Ovary (tissue), 9 donors: Measurements from ENCODE around the gene NR2E3. TPM values are rescaled to one million over a fixed set of nuclear protein-coding genes. Genes with fewer than 3 reads are reported as not detected.

ENCODE experiments used
- DNase-seq, 5 donors: peaks; one replicate each; pipeline ENCODE4 v3.0.0-alpha.2; 2019 to 2020
- H3K27ac ChIP-seq, 2 donors: fragments of 200-600 bp; one replicate each; pipeline versions ENCODE4 v1.5.1 to v1.8.0; 2019 to 2022
- H3K27me3 ChIP-seq: fragments of 200-600 bp; one replicate; pipeline ENCODE4 v1.8.0; 2022
- H3K36me3 ChIP-seq: fragments of 200-600 bp; sonication (generic); one replicate; pipeline ENCODE4 v1.5.1; 2019
- H3K4me1 ChIP-seq: one replicate; pipeline ENCODE4 v1.8.1; 2013; ENCODE audit warnings: mild to moderate bottlenecking, moderate library complexity; ENCODE audit not compliant: insufficient read depth
- H3K4me3 ChIP-seq: fragments of 200-600 bp; sonication (generic); one replicate; pipeline ENCODE4 v1.5.1; 2017
- H3K9me3 ChIP-seq, 2 donors: fragments of 200-600 bp in 1 of 2; sonication (generic) in 1 of 2; one replicate each; pipeline versions ENCODE4 v1.5.1 to v1.8.1; 2013 to 2019; ENCODE audit warnings: mild to moderate bottlenecking in 1 of 2, moderate library complexity in 1 of 2
- CTCF ChIP-seq, 3 donors: fragments of 450-650 bp in 2 of 3; fragments of 200-600 bp in 1 of 3; IDR thresholded peaks; one replicate each; pipeline versions ENCODE4 v1.5.1 to v1.8.0; 2016 to 2022; ENCODE audit warnings: antibody characterized with exemption in 3 of 3, mild to moderate bottlenecking in 1 of 3
- EP300 ChIP-seq: sonication (generic); formaldehyde crosslinking; IDR thresholded peaks from one replicate; pipeline ENCODE4 v1.6.1; 2017; ENCODE audit warnings: antibody characterized with exemption
- POLR2A ChIP-seq: fragments of 450-650 bp; IDR thresholded peaks from one replicate; pipeline ENCODE4 v1.6.1; 2017; ENCODE audit warnings: antibody characterized with exemption, mild to moderate bottlenecking, moderate library complexity
- WGBS, 3 donors: extraction: QIAGEN DNeasy Blood & Tissue Kit in 1 of 3; methylation state at CpG; one replicate each; pipeline versions ENCODE4 v1.1.5 to v1.1.7; 2013 to 2017; 5-methylcytosine and 5-hydroxymethylcytosine counted together
- intact Hi-C, 4 donors: fragments of 100-400 bp; cut with DNase I; formaldehyde crosslinking; loops; one replicate each; pipeline versions ENCODE4 v1.11.0 to v1.15.1; 2022 to 2023
- polyA plus RNA-seq, 2 donors: library from polyadenylated mRNA; stranded (reverse); fragments of 200-250 nt in 1 of 2; fragments of 350-450 nt in 1 of 2; fragmentation: Illumina TruSeq in 1 of 2; extraction: RNeasy Lipid Tissue Mini Kit (QIAGEN cat#74804) in 1 of 2; gene quantifications; one replicate each; pipeline ENCODE4 v1.2.3, GENCODE V29; 2013 to 2014
- total RNA-seq, 7 donors: library from RNA; depleted of rRNA in 2 of 7; stranded (reverse); fragments of >200 nt in 2 of 7; fragmentation: NEBNext Ultra II Directional in 3 of 7; extraction: Animal tissue kit (Norgen Biotek cat#: 25700) in 3 of 7; gene quantifications; one replicate each; pipeline versions ENCODE4 v1.1.0 to v1.2.4, GENCODE V29; 2016 to 2023
- donor health status: DM: no; HTN: no; CAD: no; lungs with moderate emphysema.
- donor health status: DM: no; HTN: no; CAD: no.
- donor health status: Bipolar disorder and iron deficiency.
- donor health status: DM: yes; HTN: yes; CAD: no.
- donor health status: DM: no; HTN: no; CAD: no.
- donor health status: DM: yes; HTN: yes; CAD: no.

Gene NR2E3
- total and polyA plus RNA-seq, 9 donors, result 0.04 to 0.69 (median 0.22) TPM; not detected in 5

- Histone ChIP-seq H3K9me3 (no peaks in the 10 kb centered on the region), H3K36me3 (no peaks in the 10 kb centered on the region), H3K4me1 (no peaks in the 10 kb centered on the region), H3K4me3 (no peak overlapping the region), H3K27ac (no peak overlapping the region), H3K27me3 (no peaks in the 10 kb centered on the region)
- intact Hi-C loops, result no loop called here
- no peak for TF ChIP-seq CTCF (IDR thresholded peaks at IDR 0.05)
- TF ChIP-seq EP300, result no peak
- no peak for TF ChIP-seq POLR2A
- WGBS, 3 donors, result 83 to 89% (median 83%) methylated on average over 5 of the region's 5 CpGs
- no peak for DNase-seq
These were observed 15.8 kb downstream of the NR2E3 start for GRCh38 chr15:71826196-71826595.

- DNase-seq, result no peak
- WGBS, 3 donors, result 36 to 63% (median 51%) methylated on average over 2 of the region's 2 CpGs
- H3K27me3 ChIP-seq, result no peaks in the 10 kb centered on the region
- intact Hi-C loops, result no loop called here
- H3K27ac ChIP-seq, result no peak overlapping the region
- no peaks in the 10 kb centered on the region for H3K9me3 ChIP-seq
- no peaks in the 10 kb centered on the region for H3K4me1 ChIP-seq
- H3K4me3 ChIP-seq, result no peak overlapping the region
- TF ChIP-seq EP300 (no peak), POLR2A (no peak), CTCF (IDR thresholded peaks at IDR 0.05) (no peak)
- no peaks in the 10 kb centered on the region for H3K36me3 ChIP-seq
These were observed 20.6 kb downstream of the NR2E3 start for GRCh38 chr15:71830981-71831380.

GRCh38 chr15:71841563-71841962 lies 31.2 kb downstream of the NR2E3 start:
- 98 to 100% (median 98%) methylated on average over 3 of the region's 3 CpGs for WGBS, 3 donors

GRCh38 chr15:71844916-71845315 lies 34.6 kb downstream of the NR2E3 start:
- Histone ChIP-seq H3K4me1 (no peaks in the 10 kb centered on the region), H3K36me3 (no peaks in the 10 kb centered on the region), H3K9me3 (no peaks in the 10 kb centered on the region), H3K27ac (no peak overlapping the region), H3K4me3 (no peak overlapping the region), H3K27me3 (no peaks in the 10 kb centered on the region)
- DNase-seq, result no peak
- intact Hi-C loops, result no loop called here
- no peak for TF ChIP-seq POLR2A
- TF ChIP-seq CTCF (IDR thresholded peaks at IDR 0.05), result no peak
- TF ChIP-seq EP300, result no peak
- WGBS, 3 donors, result 90 to 93% (median 92%) methylated on average over 2 of the region's 2 CpGs

More at GRCh38 chr15:71841563-71841962, 31.2 kb downstream of the NR2E3 start:
- Histone ChIP-seq H3K4me3 (no peak overlapping the region), H3K27ac (no peak overlapping the region), H3K36me3 (no peaks in the 10 kb centered on the region), H3K4me1 (no peaks in the 10 kb centered on the region), H3K9me3 (no peaks in the 10 kb centered on the region), H3K27me3 (no peaks in the 10 kb centered on the region)
- intact Hi-C loops, result no loop called here
- DNase-seq, result no peak
- no peak for TF ChIP-seq EP300
- no peak for TF ChIP-seq POLR2A
- no peak for TF ChIP-seq CTCF (IDR thresholded peaks at IDR 0.05)
